ENCODE data around the gene KIAA0513.

DNA sequence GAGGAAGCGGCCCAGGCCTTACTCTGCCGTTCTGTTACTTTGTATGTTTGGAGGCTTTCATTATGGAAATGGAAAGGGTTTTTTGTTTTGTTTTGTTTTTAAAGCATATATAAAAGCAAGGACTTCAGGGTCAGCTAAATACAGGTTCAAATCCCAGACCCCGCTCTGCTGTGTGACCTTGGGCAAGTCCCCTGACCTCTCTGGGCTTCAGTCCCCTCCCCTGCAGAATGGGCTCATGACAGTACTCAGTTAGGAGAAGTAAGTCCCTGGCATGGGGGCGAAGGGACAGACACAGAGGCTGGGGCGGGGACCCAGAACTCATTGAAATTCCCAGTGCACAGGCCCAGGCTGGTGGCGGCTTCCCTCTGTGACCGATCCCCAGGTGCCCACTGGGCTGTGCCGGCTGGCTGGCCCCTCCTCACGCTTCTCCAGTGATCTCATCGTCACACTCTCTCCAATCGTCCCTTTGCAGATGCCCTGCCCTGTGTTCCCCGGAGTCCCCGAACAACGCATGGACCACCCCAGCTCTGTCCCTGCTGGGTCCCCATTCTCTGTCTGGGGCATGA lies 85.7 kb downstream of the KIAA0513 start:
- TF ChIP-seq GATA3 (IDR thresholded peaks at IDR 0.05; ENCODE audit: low read depth, low read length) (no peak), GATA2 (IDR thresholded peaks at IDR 0.05; ENCODE audit: low read depth, low read length) (no peak)

All from SH-SY5Y (cell line).